HG02938 (cell line): ENCODE results near the gene AZU1.

Source experiments
- ATAC-seq: cut with Tn5 transposase; IDR thresholded peaks from one replicate; pipeline ENCODE4 v1.9.1; 2021; ENCODE audit warnings: mild to moderate bottlenecking, moderate library complexity; ENCODE audit not compliant: unreplicated experiment

The AZU1 gene

DNA sequence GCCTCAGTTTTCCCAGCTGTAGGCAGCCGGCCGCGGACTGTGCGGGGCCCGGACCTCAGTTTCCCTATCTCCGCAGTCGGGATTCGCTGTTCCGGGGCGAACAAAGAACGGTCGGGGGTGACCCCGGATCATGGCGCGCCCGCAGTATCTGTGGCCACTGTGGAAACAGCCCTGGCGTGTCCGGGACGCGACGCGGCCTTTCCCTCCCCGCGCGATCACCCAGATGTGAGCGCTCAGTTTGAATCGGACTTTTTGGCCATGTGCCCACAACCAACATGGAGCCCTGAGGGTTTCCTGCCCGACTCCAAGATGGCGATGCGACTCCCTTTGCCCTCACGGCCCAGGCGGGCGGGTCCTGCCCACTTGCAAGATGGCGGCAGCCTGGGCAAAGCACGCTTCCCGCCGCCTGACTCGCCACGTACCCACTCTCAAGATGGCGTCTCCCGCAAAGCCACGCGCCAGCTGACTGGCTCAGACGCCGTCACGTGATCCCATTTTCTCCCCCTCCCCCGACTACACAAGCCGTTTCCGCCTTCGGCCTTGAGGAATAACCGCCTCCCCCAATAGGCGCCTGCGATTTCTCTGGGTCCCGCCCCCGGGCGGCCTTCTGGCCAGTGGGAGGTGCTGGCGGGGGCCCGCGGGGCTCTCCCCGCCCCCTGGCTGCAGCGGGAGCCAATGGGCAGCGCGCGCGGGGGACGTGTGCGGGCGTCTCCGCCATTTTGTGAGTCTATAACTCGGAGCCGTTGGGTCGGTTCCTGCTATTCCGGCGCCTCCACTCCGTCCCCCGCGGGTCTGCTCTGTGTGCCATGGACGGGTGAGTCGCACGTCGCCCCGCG is 30.7 kb upstream of the AZU1 start, which contains the start of gene PTBP1:
Gene PTBP1 (plus strand): TSS at position 761 of the 836 bp plus-strand sequence. CDS start 46 bp downstream, at position 807.
- peak; percentile 74 for ATAC-seq

DNA sequence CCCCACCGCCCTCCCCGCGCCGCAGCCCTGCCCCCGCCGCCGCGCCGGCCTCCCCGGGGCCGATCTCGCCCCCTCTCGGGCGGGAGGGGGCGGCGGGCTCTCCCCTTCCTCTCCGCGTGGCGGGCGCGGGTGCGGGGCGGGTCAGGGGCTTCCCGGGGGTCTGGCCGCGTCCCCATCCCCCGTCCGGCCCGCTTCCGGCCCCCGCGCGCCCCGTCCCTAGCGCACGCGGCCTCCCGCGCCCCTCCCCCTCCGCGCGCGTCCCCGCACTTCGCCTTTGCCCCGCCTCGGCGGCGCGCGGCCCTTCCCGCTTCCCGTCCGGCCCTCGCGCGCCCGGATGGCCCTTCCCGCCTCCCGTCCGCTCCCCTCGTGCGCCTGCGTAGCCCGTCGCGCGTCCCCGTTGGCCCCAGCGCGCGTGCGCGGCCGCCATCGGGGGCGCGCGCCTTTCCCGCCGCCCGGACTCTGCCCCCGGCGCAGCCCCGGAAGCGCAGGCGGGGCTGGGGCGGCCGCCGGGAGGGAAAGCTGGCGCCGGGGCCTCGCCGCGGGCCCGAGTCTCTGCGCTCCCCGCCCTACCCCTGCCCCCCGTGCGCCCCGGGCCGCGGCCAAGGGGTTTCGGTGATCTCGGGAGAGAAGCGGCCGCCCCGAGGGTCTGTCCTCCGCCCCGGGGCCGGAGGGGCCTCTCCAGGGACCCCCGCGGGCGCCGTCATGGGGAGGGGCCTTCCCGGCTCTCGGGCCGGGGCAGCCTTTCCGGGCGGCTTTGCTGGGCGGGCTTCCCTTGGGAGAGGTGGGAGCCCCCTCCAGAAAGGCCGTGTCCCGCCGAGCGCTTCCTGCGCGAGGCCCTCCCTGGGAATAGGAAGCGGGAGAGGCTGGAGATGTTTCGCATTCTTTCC is 29.9 kb upstream of the AZU1 start:
- peak; percentile 28 for ATAC-seq

DNA sequence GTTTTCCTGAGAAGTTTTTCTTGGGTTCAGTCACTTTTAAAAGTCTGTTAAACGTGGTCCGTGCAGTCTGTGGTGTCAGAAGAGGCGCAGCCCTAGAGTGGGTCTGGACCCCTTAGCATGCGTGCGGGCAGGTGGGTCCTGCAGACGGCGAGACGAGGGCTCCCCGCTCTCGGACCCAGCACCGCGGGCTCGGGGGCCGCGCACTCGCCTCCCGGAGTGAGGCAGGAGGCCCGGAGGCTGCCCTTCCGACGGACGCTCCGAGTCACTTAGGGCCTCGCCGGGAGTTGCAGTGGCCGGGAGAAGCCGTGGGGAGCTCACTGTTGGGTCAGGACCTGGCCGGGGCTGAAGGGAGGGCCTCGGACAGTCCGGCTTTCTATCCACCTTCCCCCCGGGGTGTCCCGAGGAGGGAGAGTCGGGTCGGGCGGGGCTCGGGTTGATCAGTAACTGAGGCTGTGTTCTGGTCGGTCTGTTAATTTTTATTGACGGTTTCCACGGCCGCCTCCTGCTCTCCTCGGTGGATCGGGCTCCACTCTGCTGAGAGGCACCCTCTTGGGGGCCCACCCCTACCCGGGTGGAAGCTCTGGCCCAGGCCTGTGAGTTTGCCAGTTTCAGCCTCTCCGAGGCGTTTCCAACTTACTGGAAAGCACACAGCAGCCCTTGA is 29.1 kb upstream of the AZU1 start:
- no peak for ATAC-seq

DNA sequence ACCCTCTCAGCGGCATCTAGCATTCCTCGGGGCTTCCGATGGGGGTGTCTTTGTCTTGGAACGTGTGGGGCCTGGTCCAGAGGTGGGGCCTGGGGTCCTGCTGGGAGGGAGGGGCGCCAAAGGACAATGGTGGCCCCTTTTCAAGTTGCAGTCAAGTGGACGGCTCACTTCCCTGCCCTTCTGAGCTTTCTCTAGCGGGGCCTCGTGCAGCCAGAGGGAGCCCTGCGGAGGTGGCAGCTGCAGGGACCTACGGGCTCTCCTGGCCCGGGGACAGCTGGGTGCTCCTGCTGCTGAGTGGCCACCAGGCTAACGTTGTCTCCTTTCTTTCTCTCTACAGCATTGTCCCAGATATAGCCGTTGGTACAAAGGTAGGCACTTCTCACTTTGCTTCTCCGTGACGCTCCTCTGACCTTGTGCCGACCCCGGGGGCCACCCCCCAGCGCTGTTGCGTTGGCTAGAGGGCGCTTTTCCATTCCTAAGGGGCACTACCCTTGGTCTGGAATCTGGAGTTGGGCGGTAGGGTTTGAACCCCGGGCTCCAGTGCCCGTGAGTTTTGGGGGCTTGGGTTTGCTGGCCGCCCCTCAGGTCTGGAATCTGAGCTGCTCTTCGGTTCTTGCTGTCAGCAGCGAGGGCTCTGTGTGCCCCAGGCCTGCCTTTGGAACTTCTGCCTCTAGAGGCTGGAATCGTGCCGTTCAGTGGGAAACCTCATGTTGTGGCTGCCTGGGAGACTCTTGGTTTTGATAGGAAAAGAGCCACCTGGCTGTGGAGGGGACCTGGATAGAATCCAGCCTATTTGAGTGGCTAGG is 28.4 kb upstream of the AZU1 start:
- ATAC-seq = no peak

DNA sequence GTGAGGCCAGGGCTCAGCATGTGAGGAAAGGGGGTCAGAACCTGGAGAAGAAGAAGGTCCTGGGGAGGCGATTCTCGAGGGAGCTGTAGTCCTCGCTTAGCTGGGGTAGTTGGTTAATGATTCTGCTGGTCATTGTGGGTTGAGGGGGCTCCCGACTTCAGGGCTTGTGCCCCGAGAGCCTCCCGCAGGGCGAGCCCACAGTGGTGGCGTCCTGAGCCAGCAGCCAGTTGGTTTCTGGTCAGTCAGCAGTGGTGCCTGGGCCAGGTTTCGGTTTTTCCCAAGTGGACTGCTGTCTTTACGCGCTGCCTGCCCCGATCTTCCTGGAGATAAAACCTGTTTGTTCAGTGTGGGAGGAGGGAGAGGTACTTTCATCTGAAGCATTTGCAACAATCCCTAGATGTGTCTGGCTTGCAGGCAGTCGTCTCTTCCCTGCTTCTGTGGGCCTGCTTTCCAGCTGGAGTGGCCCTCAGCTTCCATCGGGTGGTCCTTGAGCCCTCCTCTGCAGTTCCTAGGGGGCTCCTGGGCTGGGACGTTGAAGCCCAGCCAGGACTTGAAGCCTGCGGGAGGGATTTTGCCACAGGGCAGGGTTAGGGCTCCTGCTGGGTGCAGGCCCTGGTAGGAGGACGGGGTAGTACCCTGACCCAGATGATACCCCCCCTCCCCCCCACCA is 27.1 kb upstream of the AZU1 start:
- ATAC-seq = no peak

DNA sequence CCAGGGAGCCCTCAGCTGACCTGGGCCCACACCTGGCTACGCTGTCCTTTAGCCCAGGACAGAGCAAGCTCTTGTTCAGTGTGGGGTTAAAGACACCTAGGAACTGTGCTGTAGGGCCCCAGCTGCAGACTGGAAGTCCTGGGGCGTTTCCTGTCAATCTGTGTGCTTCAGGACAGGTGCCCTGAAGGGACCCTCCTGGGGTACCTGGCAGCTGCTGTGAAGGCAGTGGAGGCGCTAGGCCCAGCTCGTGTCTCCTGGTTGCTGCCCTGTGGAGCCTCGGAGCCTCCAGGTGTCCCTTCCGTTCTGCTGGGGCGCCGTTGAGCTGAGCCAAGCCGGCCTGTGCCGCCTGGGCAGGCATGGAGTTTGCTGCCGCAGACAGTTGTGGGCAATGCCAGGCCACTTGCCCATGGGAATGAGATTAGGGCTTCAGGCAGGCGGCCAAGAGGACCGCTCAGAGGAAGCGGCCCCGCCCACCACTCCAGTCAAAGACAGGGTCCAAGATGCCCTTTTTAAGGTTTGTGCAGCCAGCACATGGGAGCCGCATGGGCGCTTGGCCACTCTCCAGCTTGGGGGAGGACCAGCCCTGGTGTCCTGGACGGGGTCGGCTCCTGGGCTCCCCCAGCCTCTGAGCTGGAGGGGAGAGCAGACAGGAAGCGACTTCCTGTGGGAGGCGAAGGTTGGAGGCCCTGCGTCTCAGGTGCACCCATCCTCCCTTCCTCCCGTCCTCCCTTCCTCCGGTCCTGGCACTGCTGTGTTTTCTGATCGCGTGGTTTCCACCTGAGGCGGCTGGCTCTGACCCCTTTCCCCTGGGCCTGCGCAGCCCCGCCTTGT is 26.4 kb upstream of the AZU1 start:
- no peak for ATAC-seq

DNA sequence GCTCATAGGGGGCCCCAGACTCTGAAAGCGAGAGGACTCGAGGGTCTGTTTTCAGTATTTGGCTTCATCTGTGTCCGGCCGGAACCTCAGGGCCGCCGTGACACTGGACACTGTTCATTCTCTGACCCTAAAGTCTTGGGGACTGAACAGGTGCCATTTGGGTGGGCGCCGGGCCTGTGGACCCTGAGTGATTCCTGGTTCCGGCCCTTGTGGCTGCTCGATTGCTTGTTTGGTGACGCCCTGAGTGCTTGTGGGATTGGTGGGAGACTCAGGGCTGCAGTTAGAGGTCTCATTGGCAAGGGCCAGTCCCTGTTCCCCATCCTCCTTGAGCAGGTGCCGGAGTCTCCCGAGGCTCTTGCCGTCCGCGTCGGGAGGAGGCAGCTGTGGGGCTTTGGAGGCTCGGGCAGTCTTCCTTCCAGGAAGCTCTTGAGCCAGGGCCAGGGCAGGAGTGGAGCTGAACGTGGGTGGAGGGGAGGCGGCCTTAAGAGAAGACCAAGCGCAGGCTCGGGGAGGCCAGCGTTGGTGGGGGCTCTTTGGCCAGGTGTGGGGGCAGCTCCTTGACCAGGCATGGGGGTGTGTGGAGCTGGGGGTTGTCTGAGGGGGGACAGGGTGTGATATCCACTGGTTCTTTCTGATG is 25.7 kb upstream of the AZU1 start:
- ATAC-seq = no peak

DNA sequence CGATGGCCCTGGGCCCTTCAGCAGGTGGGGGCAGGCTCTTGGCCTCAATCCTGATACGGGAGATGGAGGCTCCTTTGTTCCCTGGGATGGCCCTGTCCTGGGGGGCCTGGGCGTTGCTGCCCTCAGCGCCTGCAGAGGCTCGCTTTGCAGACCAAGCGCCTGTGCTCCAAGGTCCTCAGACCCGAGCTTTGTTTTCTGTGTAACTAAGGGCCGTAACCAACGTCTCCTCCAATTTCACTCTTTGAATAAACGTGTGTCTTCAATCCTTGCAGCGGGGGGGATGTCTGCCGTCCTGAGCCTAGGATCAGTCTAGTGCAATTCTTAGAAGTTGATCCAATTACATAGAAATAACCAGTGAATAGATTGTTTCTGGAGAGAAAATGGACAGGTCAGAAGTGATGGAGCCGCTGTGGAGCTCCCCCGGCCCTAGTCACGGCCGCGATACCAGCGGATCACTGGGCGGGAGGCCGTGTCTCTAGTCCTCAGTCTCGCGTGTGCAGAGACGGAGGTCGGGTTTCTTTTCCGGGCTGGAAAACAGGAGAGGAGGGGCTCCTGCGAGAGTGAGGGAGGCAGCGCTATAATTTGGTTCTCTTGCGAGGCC is 25.0 kb upstream of the AZU1 start:
- no peak for ATAC-seq

DNA sequence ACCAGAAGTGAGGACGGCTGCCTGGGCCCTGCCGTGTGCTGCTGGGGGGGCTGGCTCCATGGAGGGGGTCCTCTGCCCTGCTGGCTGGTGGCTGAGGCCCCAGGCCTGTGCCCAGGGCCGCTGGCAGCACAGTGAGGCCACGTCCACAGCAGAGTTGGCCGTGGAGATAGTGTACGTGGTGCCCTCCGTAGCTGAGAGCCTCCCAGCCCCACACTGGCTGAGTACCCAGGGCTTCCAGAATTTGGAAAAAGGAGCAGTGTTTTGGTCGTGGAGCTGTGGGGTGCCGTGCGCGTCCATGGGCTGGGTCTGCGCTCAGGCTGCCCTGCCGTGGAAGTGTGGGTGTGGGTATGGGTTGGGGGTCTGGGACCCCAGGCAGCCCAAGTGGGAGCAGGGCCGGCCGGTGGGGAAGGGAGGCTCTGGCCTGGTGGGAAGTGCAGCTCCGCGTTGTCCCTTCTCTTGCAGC is 24.5 kb upstream of the AZU1 start:
- ATAC-seq = no peak

DNA sequence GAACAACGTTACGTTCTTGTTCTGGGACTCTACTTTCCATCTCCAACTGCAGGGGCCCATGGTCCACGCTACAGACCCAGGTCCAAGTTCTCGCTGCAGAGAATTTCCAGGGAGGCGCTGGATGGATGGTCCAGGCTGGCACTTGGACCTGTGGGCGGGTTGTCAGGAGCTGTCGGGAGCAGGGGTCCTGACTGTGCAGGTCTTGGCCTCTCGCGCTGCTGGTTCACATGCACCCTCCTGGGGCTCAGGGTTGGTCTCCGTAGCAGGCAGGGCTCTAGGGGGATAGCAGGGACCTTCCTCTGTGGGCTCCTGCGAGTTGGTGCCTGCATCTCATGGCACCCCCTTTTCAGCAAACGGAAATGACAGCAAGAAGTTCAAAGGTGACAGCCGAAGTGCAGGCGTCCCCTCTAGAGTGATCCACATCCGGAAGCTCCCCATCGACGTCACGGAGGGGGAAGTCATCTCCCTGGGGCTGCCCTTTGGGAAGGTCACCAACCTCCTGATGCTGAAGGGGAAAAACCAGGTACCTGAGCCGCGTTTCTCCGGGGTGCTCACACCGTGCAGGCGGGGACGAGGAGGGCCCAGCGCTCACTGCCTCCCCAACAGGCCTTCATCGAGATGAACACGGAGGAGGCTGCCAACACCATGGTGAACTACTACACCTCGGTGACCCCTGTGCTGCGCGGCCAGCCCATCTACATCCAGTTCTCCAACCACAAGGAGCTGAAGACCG is 23.8 kb upstream of the AZU1 start:
- ATAC-seq = no peak

DNA sequence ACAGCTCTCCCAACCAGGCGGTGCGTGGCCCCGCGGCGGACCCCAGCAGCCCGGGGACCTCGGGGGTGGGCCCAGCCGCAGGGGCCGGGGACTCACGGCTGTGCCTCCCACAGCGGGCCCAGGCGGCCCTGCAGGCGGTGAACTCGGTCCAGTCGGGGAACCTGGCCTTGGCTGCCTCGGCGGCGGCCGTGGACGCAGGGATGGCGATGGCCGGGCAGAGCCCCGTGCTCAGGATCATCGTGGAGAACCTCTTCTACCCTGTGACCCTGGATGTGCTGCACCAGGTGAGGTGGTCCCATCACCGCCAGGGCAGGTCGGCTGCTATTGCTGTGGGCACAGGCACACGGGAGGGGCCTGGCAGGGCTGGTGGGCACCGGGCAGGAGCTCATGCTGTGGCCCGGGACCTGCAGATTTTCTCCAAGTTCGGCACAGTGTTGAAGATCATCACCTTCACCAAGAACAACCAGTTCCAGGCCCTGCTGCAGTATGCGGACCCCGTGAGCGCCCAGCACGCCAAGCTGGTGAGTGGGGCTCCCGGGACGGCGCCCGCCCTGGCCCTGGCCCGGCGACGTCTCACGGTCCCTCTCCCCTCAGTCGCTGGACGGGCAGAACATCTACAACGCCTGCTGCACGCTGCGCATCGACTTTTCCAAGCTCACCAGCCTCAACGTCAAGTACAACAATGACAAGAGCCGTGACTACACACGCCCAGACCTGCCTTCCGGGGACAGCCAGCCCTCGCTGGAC is 23.0 kb upstream of the AZU1 start:
- no peak for ATAC-seq

DNA sequence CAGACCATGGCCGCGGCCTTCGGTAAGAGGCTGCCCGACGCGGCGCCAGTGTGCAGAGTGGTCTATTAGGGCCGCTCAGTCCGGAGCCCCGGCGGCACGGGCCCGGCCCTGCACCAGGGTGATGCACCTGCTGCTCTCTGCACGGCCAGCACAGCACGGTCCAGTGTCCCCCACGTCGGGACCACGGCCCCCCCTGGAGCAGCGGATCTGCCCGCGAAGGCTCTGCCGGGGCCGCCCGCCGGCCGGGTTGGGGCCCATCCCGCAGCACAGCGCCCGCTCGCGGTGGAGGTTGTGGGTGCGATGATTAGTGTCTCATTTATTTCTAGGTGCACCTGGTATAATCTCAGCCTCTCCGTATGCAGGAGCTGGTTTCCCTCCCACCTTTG is 22.5 kb upstream of the AZU1 start:
- ATAC-seq = no peak

DNA sequence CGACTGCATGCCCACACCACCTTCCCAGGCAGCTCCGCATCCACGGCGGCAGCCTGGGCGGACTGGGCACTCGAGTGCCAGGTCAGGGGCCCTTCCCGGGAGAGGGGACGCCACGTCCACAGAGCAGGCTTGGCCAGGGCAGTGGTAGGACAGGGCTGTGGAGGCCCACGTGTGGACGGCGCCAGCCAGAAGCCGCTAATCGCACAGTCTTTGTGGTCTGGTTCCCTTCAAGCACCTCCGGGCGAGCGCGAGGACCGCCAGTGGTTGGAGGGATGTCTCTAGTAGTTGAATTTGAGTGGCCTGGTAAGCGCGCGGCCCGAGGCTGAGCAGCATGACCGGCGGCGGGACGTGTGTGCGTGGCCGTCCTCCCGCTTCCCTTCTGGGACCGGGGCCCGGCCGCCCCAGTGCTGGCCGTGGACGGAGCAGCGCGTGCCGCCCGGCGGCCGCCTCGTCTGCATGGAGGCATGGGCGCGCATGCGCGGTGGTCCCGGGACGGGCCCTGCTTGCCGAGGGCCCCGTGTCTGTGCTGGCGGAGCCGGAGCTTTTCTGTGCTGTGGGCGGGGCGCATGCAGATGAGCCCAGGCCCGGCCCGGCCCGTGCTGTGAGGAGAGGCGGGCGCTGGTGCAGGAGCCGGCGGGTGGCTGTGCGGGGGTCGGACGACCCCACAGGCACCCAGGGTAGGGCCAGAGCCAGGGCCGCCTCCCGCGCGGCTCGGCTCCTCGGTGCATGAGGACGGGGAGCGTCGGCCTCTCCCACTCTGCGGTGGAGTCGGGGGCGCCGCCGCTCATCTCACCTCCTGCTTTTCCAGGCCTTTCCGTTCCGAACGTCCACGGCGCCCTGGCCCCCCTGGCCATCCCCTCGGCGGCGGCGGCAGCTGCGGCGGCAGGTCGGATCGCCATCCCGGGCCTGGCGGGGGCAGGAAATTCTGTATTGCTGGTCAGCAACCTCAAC is 21.8 kb upstream of the AZU1 start:
- no peak for ATAC-seq

DNA sequence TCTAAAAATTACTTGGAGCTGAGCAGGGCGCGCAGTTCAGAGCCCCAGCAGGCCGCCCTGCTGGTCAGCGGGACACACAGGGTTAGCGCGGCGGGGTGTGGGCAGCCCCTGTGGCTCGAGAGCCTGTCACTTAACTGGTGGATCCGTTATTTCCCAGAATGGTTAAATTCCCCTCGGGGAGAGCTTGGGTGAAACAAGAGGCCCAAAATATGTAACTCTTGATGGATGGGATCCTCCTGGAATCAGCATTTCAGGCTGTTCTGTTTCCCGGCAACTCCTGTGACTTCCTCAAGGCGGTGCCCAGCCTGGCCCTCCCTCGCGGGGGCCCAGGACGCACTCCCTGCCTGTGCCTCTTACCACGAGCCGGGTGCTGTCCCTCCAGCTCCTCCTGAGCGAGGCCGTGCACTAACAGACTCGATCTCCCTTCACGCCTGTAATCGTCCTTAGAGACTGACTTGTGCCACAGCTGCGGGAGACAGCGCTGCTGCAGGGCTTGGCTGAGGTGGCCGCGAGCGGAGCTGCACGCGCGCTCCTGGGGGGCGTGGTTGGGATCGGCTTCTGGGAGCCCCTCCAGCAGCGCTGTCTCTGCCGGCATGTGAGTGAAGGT is 20.7 kb upstream of the AZU1 start:
- no peak for ATAC-seq
